Stimulated activated CD8-positive, alpha-beta memory T cell treated with anti-CD3 and anti-CD28 coated beads, Interleukin-4, amount 100 ng/mL, for 24 hours (primary cell): ENCODE measurements around the gene DYNLRB1.

Experiments used
- DNase-seq: peaks from one replicate; pipeline ENCODE4 v3.0.0-alpha.2; 2020; ENCODE audit warnings: low read depth

The DYNLRB1 gene

GRCh38 chr20:34534391-34535165 lies 18.4 kb downstream of the DYNLRB1 start:
- no peak for DNase-seq

- DNase-seq = no peak
These were observed 19.1 kb downstream of the DYNLRB1 start for GRCh38 chr20:34535301-34535840.

- no peak for DNase-seq
These were observed 19.6 kb downstream of the DYNLRB1 start for GRCh38 chr20:34535857-34536256.

GRCh38 chr20:34536798-34537394 lies 20.7 kb downstream of the DYNLRB1 start:
- no peak for DNase-seq

GRCh38 chr20:34537651-34538050 lies 21.4 kb downstream of the DYNLRB1 start:
- DNase-seq = no peak

GRCh38 chr20:34538671-34539123 lies 22.5 kb downstream of the DYNLRB1 start:
- DNase-seq = peak; percentile 39

- no peak for DNase-seq
These were observed 23.5 kb downstream of the DYNLRB1 start for GRCh38 chr20:34539756-34540155.

- no peak for DNase-seq
These were observed 24.5 kb downstream of the DYNLRB1 start for GRCh38 chr20:34540596-34541263.

GRCh38 chr20:34541264-34541901 lies 25.2 kb downstream of the DYNLRB1 start:
- DNase-seq = no peak

- DNase-seq = no peak
These were observed 25.7 kb downstream of the DYNLRB1 start for GRCh38 chr20:34541917-34542316.

GRCh38 chr20:34542439-34542838 lies 26.2 kb downstream of the DYNLRB1 start:
- no peak for DNase-seq

- DNase-seq = no peak
These were observed 27.3 kb downstream of the DYNLRB1 start for GRCh38 chr20:34543463-34544056.

- no peak for DNase-seq
These were observed 28.0 kb downstream of the DYNLRB1 start for GRCh38 chr20:34544109-34544796.

GRCh38 chr20:34546751-34547181 lies 30.5 kb downstream of the DYNLRB1 start:
- DNase-seq = no peak

- DNase-seq = no peak
These were observed 31.8 kb downstream of the DYNLRB1 start for GRCh38 chr20:34547844-34548613.

GRCh38 chr20:34549291-34549928 lies 33.2 kb downstream of the DYNLRB1 start:
- DNase-seq = no peak

- no peak for DNase-seq
These were observed 33.7 kb downstream of the DYNLRB1 start for GRCh38 chr20:34549929-34550305.

GRCh38 chr20:34552569-34552968 lies 36.3 kb downstream of the DYNLRB1 start:
- no peak for DNase-seq

- DNase-seq = no peak
These were observed 37.2 kb downstream of the DYNLRB1 start for GRCh38 chr20:34553366-34553867.

GRCh38 chr20:34557936-34558319 lies 41.7 kb downstream of the DYNLRB1 start:
- no peak for DNase-seq
